HUES6 (cell line): ENCODE measurements around the gene PTPRM.

Experiments
- H3K27ac ChIP-seq: 2 replicates; pipeline ENCODE4 v1.7.0; 2013; ENCODE audit warnings: low read depth, mild to moderate bottlenecking, low read length, inconsistent platforms
- H3K27me3 ChIP-seq: 2 replicates; pipeline ENCODE4 v1.6.1; 2013; ENCODE audit warnings: low read length; ENCODE audit not compliant: control insufficient read depth, insufficient read depth
- H3K36me3 ChIP-seq: 2 replicates; pipeline ENCODE4 v1.6.1; 2013; ENCODE audit warnings: low read length; ENCODE audit not compliant: control insufficient read depth, insufficient read depth
- H3K4me1 ChIP-seq: 2 replicates; pipeline ENCODE4 v1.6.1; 2013; ENCODE audit warnings: low read length; ENCODE audit not compliant: control insufficient read depth, insufficient read depth
- H3K4me3 ChIP-seq: 2 replicates; pipeline ENCODE4 v1.5.1; 2013; ENCODE audit warnings: low read depth, low read length
- H3K9ac ChIP-seq: one replicate; pipeline ENCODE4 v1.6.1; 2013; ENCODE audit warnings: mild to moderate bottlenecking, low read length
- H3K9me3 ChIP-seq: 2 replicates; pipeline ENCODE4 v1.6.1; 2013; ENCODE audit warnings: low read depth, low read length; ENCODE audit not compliant: control insufficient read depth, insufficient read depth

Gene PTPRM

DNA sequence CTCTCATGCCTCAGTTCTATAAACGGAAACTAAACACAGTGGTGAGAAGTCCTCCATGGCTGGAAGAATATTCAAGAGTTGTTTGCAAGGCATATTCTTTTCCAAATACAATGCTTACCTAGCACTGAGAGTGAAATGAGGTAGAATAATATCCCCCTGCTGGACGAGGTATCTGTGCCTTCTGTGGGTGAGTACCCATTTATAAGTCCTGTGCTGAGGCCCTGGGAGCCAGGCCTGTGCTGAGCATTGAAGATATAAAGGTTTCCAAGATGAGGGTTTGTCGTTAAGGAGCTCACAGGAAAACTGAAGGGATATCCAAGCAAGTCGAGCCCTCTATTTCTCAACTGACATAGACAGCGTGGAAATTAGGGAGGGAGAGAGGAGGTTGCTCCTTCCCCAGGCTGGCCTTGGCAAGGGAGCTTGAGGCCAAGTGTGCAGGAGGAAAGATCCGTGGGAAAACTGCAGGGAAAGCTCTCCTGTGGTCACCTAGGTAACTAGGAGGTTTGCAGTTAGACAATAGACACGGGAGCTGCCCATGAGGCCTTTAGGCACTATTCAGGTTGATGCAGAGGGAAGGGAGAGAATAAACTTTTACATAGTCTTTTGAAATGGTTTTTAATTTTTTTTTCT, 17.6 kb downstream of the PTPRM start:
- Histone ChIP-seq H3K9me3 (peaks cover 5% of the 10 kb centered on the region; the same call in 1 of the 2 replicates), H3K9ac (no peak overlapping the region), H3K36me3 (no peaks in the 10 kb centered on the region), H3K27ac (no peak overlapping the region), H3K27me3 (no peaks in the 10 kb centered on the region), H3K4me3 (no peak overlapping the region), H3K4me1 (peaks cover 6% of the 10 kb centered on the region; the same call in 1 of the 2 replicates)

DNA sequence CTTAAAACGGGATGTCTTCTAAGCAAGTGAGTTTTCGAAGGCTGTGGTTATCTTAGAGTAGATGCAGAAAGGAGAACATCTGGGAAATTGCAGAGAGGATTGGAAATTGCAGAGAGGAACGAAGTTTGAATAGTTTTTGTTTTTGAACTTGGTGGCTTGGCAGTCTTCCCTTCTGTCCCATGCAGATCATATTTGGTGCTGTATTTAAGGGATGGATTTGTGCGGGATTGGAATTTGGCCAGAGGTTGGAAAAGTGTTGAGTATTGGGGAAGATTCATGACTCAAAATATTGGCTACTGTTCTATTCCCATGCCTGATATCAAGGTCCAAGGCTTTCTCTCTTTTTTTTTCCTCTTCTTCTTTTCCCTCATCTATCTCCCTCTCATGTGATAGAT, 18.2 kb downstream of the PTPRM start:
- peaks cover 5% of the 10 kb centered on the region; the same call in 1 of the 2 replicates for H3K9me3 ChIP-seq
- no peaks in the 10 kb centered on the region for H3K27me3 ChIP-seq
- H3K36me3 ChIP-seq: no peaks in the 10 kb centered on the region
- H3K9ac ChIP-seq: no peak overlapping the region
- no peak overlapping the region for H3K27ac ChIP-seq
- no peak overlapping the region for H3K4me3 ChIP-seq
- H3K4me1 ChIP-seq: peaks cover 6% of the 10 kb centered on the region; the same call in 1 of the 2 replicates

DNA sequence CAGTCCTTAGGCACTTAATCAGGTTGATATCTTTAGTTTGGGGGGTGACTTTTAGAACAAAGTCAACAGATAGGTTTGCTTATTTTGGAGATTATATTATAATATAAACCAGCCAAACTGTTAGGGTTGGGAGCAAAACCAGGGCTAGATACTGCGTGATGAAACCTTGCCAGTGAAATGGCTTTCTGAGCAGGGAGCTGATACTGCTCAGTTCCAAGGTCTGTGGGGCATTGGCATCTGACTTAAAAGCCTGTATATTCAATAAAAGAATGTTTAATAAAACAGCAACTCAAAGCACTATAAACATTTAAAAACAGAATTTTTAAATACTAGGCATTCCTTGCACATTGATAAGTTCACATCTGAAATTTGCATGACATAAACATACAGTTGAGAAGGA, 19.3 kb downstream of the PTPRM start:
- Histone ChIP-seq H3K27ac (no peak overlapping the region), H3K36me3 (no peaks in the 10 kb centered on the region), H3K4me1 (peaks cover 6% of the 10 kb centered on the region; the same call in 1 of the 2 replicates), H3K27me3 (no peaks in the 10 kb centered on the region), H3K4me3 (no peak overlapping the region), H3K9me3 (peaks cover 5% of the 10 kb centered on the region; the same call in 1 of the 2 replicates), H3K9ac (no peak overlapping the region)

DNA sequence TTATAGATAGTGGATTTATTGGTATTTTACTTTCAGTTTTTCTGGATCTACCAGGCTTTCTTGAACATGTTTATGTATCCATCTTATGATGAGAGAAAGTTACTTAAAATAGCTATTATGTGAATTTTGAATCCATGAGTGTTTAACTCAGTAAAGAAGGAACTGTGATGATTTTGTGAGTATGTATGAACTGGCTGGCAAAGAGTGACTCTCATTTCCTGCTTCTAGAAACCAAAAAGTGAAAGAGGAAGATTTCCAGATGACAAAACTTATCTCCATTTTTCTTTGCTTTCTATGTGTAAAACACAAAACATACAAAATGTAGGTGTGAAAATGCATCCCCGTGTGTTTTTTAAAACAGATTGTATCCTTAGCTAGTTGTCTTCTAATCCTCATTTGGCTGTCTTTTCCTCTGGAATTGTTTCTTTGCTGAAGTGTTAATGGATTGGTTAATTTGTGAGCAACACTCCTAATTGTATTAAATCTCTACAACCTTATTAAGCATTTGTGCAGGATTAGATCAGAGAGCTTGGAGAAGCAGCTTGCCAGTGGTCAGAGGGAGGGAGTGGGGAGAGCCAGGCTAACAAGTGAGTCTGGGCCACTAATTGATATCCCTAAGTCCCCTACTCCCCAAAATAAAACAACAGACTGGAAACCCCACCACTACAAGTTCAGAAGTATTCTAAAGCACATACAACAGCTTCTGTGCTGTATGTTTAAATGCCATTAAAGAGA, 23.9 kb downstream of the PTPRM start:
- no peak overlapping the region for H3K4me3 ChIP-seq
- no peaks in the 10 kb centered on the region for H3K27me3 ChIP-seq
- H3K9me3 ChIP-seq: no peaks in the 10 kb centered on the region
- H3K36me3 ChIP-seq: no peaks in the 10 kb centered on the region
- H3K27ac ChIP-seq: no peak overlapping the region
- H3K9ac ChIP-seq: no peak overlapping the region
- peaks cover 3% of the 10 kb centered on the region; the same call in 1 of the 2 replicates for H3K4me1 ChIP-seq

DNA sequence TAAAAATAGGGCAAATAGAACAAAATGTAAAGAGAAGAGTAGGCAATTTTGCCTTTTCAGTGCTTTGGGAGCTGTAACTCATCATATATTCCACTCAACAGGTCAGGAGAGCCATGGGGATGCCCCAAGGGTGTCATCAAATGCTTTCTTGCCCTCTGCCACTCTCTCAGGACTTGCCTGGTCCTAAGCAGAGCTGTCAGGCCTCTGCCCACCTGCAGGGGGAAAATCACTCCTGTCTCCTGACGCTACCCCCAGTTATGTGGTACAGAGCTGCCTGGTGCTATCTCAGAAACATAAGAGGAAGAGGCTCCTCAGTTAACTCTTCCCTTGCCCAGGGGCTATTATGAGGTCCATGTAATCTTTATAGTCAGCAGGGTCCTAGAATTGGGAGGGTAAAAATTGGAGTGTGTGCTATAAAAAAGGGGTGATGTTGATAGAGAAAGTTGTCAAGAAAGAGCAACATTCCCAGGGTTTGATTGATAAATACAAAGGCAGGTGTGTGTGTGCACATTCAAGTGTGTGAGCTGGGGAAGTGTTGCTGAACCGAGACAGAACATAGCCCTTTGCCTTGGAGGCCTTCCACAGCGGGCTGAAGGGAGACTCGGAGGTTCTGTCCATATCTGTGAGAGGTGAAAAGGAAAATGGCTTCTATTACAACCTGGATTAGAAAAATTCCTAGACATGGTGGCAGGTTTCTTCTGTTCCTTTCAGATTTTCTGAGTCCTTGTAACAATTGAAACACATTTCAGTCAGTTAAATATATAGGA, 25.4 kb downstream of the PTPRM start:
- H3K9me3 ChIP-seq: no peaks in the 10 kb centered on the region

GRCh38 chr18:7593218-7593819, 26.2 kb downstream of the PTPRM start:
- Histone ChIP-seq H3K27me3 (no peaks in the 10 kb centered on the region), H3K9me3 (no peaks in the 10 kb centered on the region), H3K4me3 (no peak overlapping the region), H3K4me1 (peaks cover 3% of the 10 kb centered on the region; the same call in 1 of the 2 replicates), H3K36me3 (no peaks in the 10 kb centered on the region), H3K9ac (no peak overlapping the region), H3K27ac (no peak overlapping the region)

More for the DNA sequence above, 25.4 kb downstream of the PTPRM start:
- Histone ChIP-seq H3K4me1 (peaks cover 3% of the 10 kb centered on the region; the same call in 1 of the 2 replicates), H3K36me3 (no peaks in the 10 kb centered on the region), H3K9ac (no peak overlapping the region), H3K27ac (no peak overlapping the region), H3K27me3 (no peaks in the 10 kb centered on the region), H3K4me3 (no peak overlapping the region)

DNA sequence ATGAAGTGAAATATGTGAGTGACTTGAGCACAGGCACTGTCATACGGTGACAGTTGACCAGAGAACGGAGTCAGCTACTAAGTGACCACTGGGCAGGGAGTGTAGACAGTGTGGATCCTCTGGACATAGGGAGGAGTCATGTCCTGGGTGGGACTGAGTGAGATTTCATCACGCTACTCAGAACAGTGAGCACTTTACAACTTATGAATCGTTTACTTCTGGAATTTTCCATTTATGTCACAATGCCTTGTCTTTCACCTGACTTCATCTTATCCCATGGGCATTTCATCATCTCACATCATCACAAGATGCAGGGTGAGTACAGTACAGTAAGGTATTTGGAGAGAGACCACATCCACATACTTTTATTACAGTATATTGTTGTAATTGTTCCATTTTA, 29.0 kb downstream of the PTPRM start:
- Histone ChIP-seq H3K9ac (no peak overlapping the region), H3K27ac (no peak overlapping the region), H3K27me3 (no peaks in the 10 kb centered on the region), H3K4me3 (no peak overlapping the region), H3K36me3 (no peaks in the 10 kb centered on the region), H3K9me3 (no peaks in the 10 kb centered on the region), H3K4me1 (peaks cover 13% of the 10 kb centered on the region)

DNA sequence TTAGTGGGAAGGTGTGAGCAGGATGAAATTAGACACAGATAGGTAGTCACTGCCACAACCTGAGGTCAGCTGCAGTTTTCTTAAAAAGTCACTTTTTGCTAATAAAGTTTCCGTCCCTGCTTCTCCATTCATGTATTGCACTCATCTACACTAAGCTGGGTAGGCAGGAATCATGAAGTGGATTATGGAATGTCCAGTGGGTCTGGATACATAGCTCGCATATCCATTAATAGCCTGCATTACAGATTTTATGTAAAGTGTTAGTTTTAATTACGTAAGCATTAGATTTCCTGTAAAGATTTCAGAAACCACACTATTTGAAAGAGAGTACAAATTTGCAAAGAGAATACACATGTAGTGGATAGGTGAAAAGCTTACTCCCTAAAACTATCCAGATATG, 30.4 kb downstream of the PTPRM start:
- Histone ChIP-seq H3K27ac (no peak overlapping the region), H3K4me1 (peaks cover 17% of the 10 kb centered on the region), H3K4me3 (no peak overlapping the region), H3K9me3 (no peaks in the 10 kb centered on the region), H3K9ac (no peak overlapping the region), H3K36me3 (no peaks in the 10 kb centered on the region), H3K27me3 (no peaks in the 10 kb centered on the region)

GRCh38 chr18:7598167-7599047, 31.3 kb downstream of the PTPRM start:
- no peaks in the 10 kb centered on the region for H3K9me3 ChIP-seq
- H3K4me1 ChIP-seq: peaks cover 19% of the 10 kb centered on the region
- H3K36me3 ChIP-seq: no peaks in the 10 kb centered on the region
- H3K27ac ChIP-seq: no peak overlapping the region
- no peaks in the 10 kb centered on the region for H3K27me3 ChIP-seq
- H3K4me3 ChIP-seq: no peak overlapping the region
- no peak overlapping the region for H3K9ac ChIP-seq

- Histone ChIP-seq H3K9ac (no peak overlapping the region), H3K27me3 (no peaks in the 10 kb centered on the region), H3K9me3 (no peaks in the 10 kb centered on the region), H3K4me1 (peaks cover 32% of the 10 kb centered on the region), H3K4me3 (no peak overlapping the region), H3K36me3 (no peaks in the 10 kb centered on the region), H3K27ac (no peak overlapping the region)
These were observed 32.9 kb downstream of the PTPRM start for GRCh38 chr18:7600036-7600435.
